IMR-90 (cell line): ENCODE results near the gene RPS5.

Experiments
- POLR2A ChIP-seq: IDR thresholded peaks from 2 replicates; pipeline ENCODE4 v1.6.1; 2012; ENCODE audit warnings: mild to moderate bottlenecking, low read depth, low read length
- RAD21 ChIP-seq: IDR thresholded peaks from 2 replicates; pipeline ENCODE4 v1.6.1; 2012; ENCODE audit warnings: low read length, improper control_type of control experiment
- RFX5 ChIP-seq: IDR thresholded peaks from 2 replicates; pipeline ENCODE4 v1.8.0; 2012; ENCODE audit warnings: low read depth, mild to moderate bottlenecking, low read length, moderate library complexity
- TF ChIP-seq, protein P1 (sequence below): conservative IDR thresholded peaks from 2 replicates; pipeline ENCODE4 v1.5.1; 2012; ENCODE audit warnings: mild to moderate bottlenecking, low read depth, low read length, improper control_type of control experiment
- TF ChIP-seq, protein P2 (sequence below): fragments of 150-350 bp; IDR thresholded peaks from 2 replicates; pipeline ENCODE4 v1.6.1; 2016; ENCODE audit warnings: low read depth, mild to moderate bottlenecking, low read length, moderate library complexity, borderline replicate concordance

GRCh38 chr19:58408152-58409009 is 21.3 kb downstream of the RPS5 start, which contains the start of gene ZNF584:
- TF ChIP-seq, protein P1, sequence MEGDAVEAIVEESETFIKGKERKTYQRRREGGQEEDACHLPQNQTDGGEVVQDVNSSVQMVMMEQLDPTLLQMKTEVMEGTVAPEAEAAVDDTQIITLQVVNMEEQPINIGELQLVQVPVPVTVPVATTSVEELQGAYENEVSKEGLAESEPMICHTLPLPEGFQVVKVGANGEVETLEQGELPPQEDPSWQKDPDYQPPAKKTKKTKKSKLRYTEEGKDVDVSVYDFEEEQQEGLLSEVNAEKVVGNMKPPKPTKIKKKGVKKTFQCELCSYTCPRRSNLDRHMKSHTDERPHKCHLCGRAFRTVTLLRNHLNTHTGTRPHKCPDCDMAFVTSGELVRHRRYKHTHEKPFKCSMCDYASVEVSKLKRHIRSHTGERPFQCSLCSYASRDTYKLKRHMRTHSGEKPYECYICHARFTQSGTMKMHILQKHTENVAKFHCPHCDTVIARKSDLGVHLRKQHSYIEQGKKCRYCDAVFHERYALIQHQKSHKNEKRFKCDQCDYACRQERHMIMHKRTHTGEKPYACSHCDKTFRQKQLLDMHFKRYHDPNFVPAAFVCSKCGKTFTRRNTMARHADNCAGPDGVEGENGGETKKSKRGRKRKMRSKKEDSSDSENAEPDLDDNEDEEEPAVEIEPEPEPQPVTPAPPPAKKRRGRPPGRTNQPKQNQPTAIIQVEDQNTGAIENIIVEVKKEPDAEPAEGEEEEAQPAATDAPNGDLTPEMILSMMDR, result 0 out of 2 replicates have a peak, but pooled peaks have one; percentile 9
- TF ChIP-seq, protein P2, sequence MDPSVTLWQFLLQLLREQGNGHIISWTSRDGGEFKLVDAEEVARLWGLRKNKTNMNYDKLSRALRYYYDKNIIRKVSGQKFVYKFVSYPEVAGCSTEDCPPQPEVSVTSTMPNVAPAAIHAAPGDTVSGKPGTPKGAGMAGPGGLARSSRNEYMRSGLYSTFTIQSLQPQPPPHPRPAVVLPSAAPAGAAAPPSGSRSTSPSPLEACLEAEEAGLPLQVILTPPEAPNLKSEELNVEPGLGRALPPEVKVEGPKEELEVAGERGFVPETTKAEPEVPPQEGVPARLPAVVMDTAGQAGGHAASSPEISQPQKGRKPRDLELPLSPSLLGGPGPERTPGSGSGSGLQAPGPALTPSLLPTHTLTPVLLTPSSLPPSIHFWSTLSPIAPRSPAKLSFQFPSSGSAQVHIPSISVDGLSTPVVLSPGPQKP, result no peak
- TF ChIP-seq RFX5 (no peak), POLR2A (peak; percentile 89), RAD21 (no peak)
